Measurements from ENCODE around the gene ZSCAN29. TPM values are rescaled to one million over a fixed set of nuclear protein-coding genes. Genes with fewer than 3 reads are reported as not detected.

ZSCAN29 gene
- total and polyA plus RNA-seq, 5 donors from 2014 or later = 5.0 to 20.9 (median 6.9) TPM

GRCh38 chr15:43317566-43318184, 53.2 kb downstream of the ZSCAN29 start:
- H3K27ac Mint-ChIP-seq = no peak overlapping the region
- DNase-seq (no peak), ATAC-seq (ENCODE audit: low read depth in 2 of 2) (no peak)
- no peaks in the 10 kb centered on the region for H3K9me3 Mint-ChIP-seq
- no peaks in the 10 kb centered on the region for H3K36me3 ChIP-seq (ENCODE audit: control insufficient read depth, insufficient read depth, low read length)
- no peaks in the 10 kb centered on the region for H3K36me3 Mint-ChIP-seq
- no peak overlapping the region for H3K27ac ChIP-seq (ENCODE audit: insufficient read depth, low read length, poor library complexity, severe bottlenecking)
- no peaks in the 10 kb centered on the region for H3K4me1 Mint-ChIP-seq
- peaks cover 38% of the 10 kb centered on the region for H3K27me3 Mint-ChIP-seq
- H3K4me3 Mint-ChIP-seq = no peak overlapping the region
- no peak overlapping the region for H3K4me3 ChIP-seq (ENCODE audit: low read depth, low read length)
- H3K4me1 ChIP-seq (ENCODE audit: control insufficient read depth, insufficient read depth, low read length, poor library complexity, severe bottlenecking) = no peaks in the 10 kb centered on the region
- H3K27me3 ChIP-seq (ENCODE audit: control insufficient read depth, insufficient read depth, low read length) = peaks cover 17% of the 10 kb centered on the region
- no peaks in the 10 kb centered on the region for H3K9me3 ChIP-seq (ENCODE audit: control insufficient read depth in 2 of 2, low read length in 2 of 2)

DNA sequence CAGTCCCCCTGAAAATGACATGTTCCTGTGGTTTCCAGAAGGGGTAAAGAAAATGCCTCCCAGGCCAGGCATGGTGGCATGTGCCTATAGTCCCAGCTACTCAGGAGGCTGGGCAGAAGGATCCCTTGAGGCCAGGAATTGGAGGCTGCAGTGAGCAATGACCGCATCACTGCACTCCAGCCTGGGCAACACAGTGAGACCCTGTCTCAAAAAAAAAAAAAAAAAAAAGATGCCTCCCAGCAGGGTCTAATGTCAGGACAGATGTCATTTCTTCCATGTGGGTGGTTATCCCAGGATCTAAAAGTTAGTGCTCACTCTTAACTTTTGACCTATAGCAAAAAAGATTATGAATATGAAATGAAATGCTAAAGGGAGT, 53.9 kb downstream of the ZSCAN29 start:
- H3K27me3 Mint-ChIP-seq = peaks cover 44% of the 10 kb centered on the region
- H3K27ac ChIP-seq (ENCODE audit: insufficient read depth, low read length, poor library complexity, severe bottlenecking) = no peak overlapping the region
- no peaks in the 10 kb centered on the region for H3K4me1 ChIP-seq (ENCODE audit: control insufficient read depth, insufficient read depth, low read length, poor library complexity, severe bottlenecking)
- H3K4me3 ChIP-seq (ENCODE audit: low read depth, low read length) = no peak overlapping the region
- no peaks in the 10 kb centered on the region for H3K36me3 Mint-ChIP-seq
- no peak for DNase-seq
- H3K4me1 Mint-ChIP-seq = no peaks in the 10 kb centered on the region
- no peaks in the 10 kb centered on the region for H3K9me3 Mint-ChIP-seq
- no peak overlapping the region for H3K27ac Mint-ChIP-seq
- H3K9me3 ChIP-seq (ENCODE audit: control insufficient read depth in 2 of 2, low read length in 2 of 2) = no peaks in the 10 kb centered on the region
- peaks cover 17% of the 10 kb centered on the region for H3K27me3 ChIP-seq (ENCODE audit: control insufficient read depth, insufficient read depth, low read length)
- no peak overlapping the region for H3K4me3 Mint-ChIP-seq
- ATAC-seq (ENCODE audit: low read depth in 2 of 2) = no peak
- H3K36me3 ChIP-seq (ENCODE audit: control insufficient read depth, insufficient read depth, low read length) = no peaks in the 10 kb centered on the region

- DNase-seq = no peak
- no peak overlapping the region for H3K27ac Mint-ChIP-seq
- no peak for ATAC-seq (ENCODE audit: low read depth in 2 of 2)
- H3K36me3 Mint-ChIP-seq = no peaks in the 10 kb centered on the region
- peaks cover 49% of the 10 kb centered on the region for H3K27me3 Mint-ChIP-seq
- H3K4me1 Mint-ChIP-seq = no peaks in the 10 kb centered on the region
- Histone ChIP-seq H3K9me3 (ENCODE audit: control insufficient read depth in 2 of 2, low read length in 2 of 2) (no peaks in the 10 kb centered on the region), H3K4me1 (ENCODE audit: control insufficient read depth, insufficient read depth, low read length, poor library complexity, severe bottlenecking) (no peaks in the 10 kb centered on the region), H3K27ac (ENCODE audit: insufficient read depth, low read length, poor library complexity, severe bottlenecking) (no peak overlapping the region), H3K36me3 (ENCODE audit: control insufficient read depth, insufficient read depth, low read length) (no peaks in the 10 kb centered on the region), H3K4me3 (ENCODE audit: low read depth, low read length) (no peak overlapping the region), H3K27me3 (ENCODE audit: control insufficient read depth, insufficient read depth, low read length) (peaks cover 19% of the 10 kb centered on the region)
- H3K4me3 Mint-ChIP-seq = no peak overlapping the region
- no peaks in the 10 kb centered on the region for H3K9me3 Mint-ChIP-seq
These were observed 54.5 kb downstream of the ZSCAN29 start for GRCh38 chr15:43316016-43316970.

- H3K9me3 Mint-ChIP-seq = no peaks in the 10 kb centered on the region
- no peaks in the 10 kb centered on the region for H3K4me1 ChIP-seq (ENCODE audit: control insufficient read depth, insufficient read depth, low read length, poor library complexity, severe bottlenecking)
- no peak overlapping the region for H3K27ac ChIP-seq (ENCODE audit: insufficient read depth, low read length, poor library complexity, severe bottlenecking)
- H3K36me3 Mint-ChIP-seq = no peaks in the 10 kb centered on the region
- H3K4me3 Mint-ChIP-seq = no peak overlapping the region
- DNase-seq = no peak
- no peaks in the 10 kb centered on the region for H3K36me3 ChIP-seq (ENCODE audit: control insufficient read depth, insufficient read depth, low read length)
- H3K4me1 Mint-ChIP-seq = no peaks in the 10 kb centered on the region
- H3K27ac Mint-ChIP-seq = no peak overlapping the region
- H3K27me3 ChIP-seq (ENCODE audit: control insufficient read depth, insufficient read depth, low read length) = peaks cover 27% of the 10 kb centered on the region
- no peaks in the 10 kb centered on the region for H3K9me3 ChIP-seq (ENCODE audit: control insufficient read depth in 2 of 2, low read length in 2 of 2)
- H3K4me3 ChIP-seq (ENCODE audit: low read depth, low read length) = no peak overlapping the region
- peaks cover 49% of the 10 kb centered on the region for H3K27me3 Mint-ChIP-seq
- no peak for ATAC-seq (ENCODE audit: low read depth in 2 of 2)
These were observed 56.7 kb downstream of the ZSCAN29 start for GRCh38 chr15:43314171-43314570.

GRCh38 chr15:43312378-43312777, 58.5 kb downstream of the ZSCAN29 start:
- DNase-seq (no peak), ATAC-seq (ENCODE audit: low read depth in 2 of 2) (no peak)
- Mint-ChIP-seq H3K4me3 (peak overlapping the region in 1 of 4 donors; percentile 44), H3K27me3 (peaks cover 52% of the 10 kb centered on the region), H3K36me3 (no peaks in the 10 kb centered on the region), H3K9me3 (no peaks in the 10 kb centered on the region), H3K27ac (no peak overlapping the region), H3K4me1 (no peaks in the 10 kb centered on the region)
- no peak overlapping the region for H3K4me3 ChIP-seq (ENCODE audit: low read depth, low read length)
- no peaks in the 10 kb centered on the region for H3K4me1 ChIP-seq (ENCODE audit: control insufficient read depth, insufficient read depth, low read length, poor library complexity, severe bottlenecking)
- no peaks in the 10 kb centered on the region for H3K36me3 ChIP-seq (ENCODE audit: control insufficient read depth, insufficient read depth, low read length)
- H3K9me3 ChIP-seq (ENCODE audit: control insufficient read depth in 2 of 2, low read length in 2 of 2) = no peaks in the 10 kb centered on the region
- peaks cover 27% of the 10 kb centered on the region for H3K27me3 ChIP-seq (ENCODE audit: control insufficient read depth, insufficient read depth, low read length)
- no peak overlapping the region for H3K27ac ChIP-seq (ENCODE audit: insufficient read depth, low read length, poor library complexity, severe bottlenecking)

Other genes with a start within 250 kb of the ZSCAN29 start
- 30.0 TPM for gene TMEM62, start 237.5 kb downstream of the ZSCAN29 start, total RNA-seq
- gene TMEM62, start 237.5 kb downstream of the ZSCAN29 start, polyA plus RNA-seq = 10 to 100 TPM; 11.4 to 18.1 (median 14.2) TPM
- gene CCNDBP1, start 185.6 kb downstream of the ZSCAN29 start, total RNA-seq = 111 TPM
- gene CCNDBP1, start 185.6 kb downstream of the ZSCAN29 start, polyA plus RNA-seq = 100 to 1,000 TPM; 301 to 352 (median 314) TPM
- gene EPB42, start 150.0 kb downstream of the ZSCAN29 start, total RNA-seq = not detected
- under 1 TPM in 1 of 4 donors, not detected in 3; 0.53 TPM for gene EPB42, start 150.0 kb downstream of the ZSCAN29 start, polyA plus RNA-seq
- not detected for gene TGM5, start 104.1 kb downstream of the ZSCAN29 start, total RNA-seq
- not detected for gene TGM5, start 104.1 kb downstream of the ZSCAN29 start, polyA plus RNA-seq
- gene TGM7, start 68.8 kb downstream of the ZSCAN29 start, total RNA-seq = not detected
- gene TGM7, start 68.8 kb downstream of the ZSCAN29 start, polyA plus RNA-seq = not detected
- gene LCMT2, start 40.5 kb downstream of the ZSCAN29 start, total RNA-seq = 9.9 TPM
- gene LCMT2, start 40.5 kb downstream of the ZSCAN29 start, polyA plus RNA-seq = 1 to 10 TPM; 2.9 to 7.9 (median 3.5) TPM
- gene TUBGCP4, start 58 bp upstream of the ZSCAN29 start, total RNA-seq = 12.1 TPM
- 10 to 100 TPM; 10.2 to 12.2 (median 11.1) TPM for gene TUBGCP4, start 58 bp upstream of the ZSCAN29 start, polyA plus RNA-seq
- 42.1 TPM for gene TP53BP1, start 122.1 kb upstream of the ZSCAN29 start, total RNA-seq
- 1 to 10 TPM; 3.9 to 7.9 (median 6.0) TPM for gene TP53BP1, start 122.1 kb upstream of the ZSCAN29 start, polyA plus RNA-seq
- 1.7 TPM for gene MAP1A, start 146.6 kb upstream of the ZSCAN29 start, total RNA-seq
- under 1 TPM in 3 of 4 donors, not detected in 1; 0.01 to 0.16 (median 0.03) TPM for gene MAP1A, start 146.6 kb upstream of the ZSCAN29 start, polyA plus RNA-seq
- gene PPIP5K1, start 219.2 kb upstream of the ZSCAN29 start, total RNA-seq = 34.0 TPM
- gene PPIP5K1, start 219.2 kb upstream of the ZSCAN29 start, polyA plus RNA-seq = 1 to 10 TPM; 4.3 to 7.1 (median 5.7) TPM
- gene CKMT1B, start 223.0 kb upstream of the ZSCAN29 start, total RNA-seq = not detected
- not detected for gene CKMT1B, start 223.0 kb upstream of the ZSCAN29 start, polyA plus RNA-seq
- 1.5 TPM for gene STRC, start 247.8 kb upstream of the ZSCAN29 start, total RNA-seq
- gene STRC, start 247.8 kb upstream of the ZSCAN29 start, polyA plus RNA-seq = not detected

Data from CD4-positive, CD25-positive, alpha-beta regulatory T cell (primary cell).